ENCODE measurements around the gene MAPKBP1.

DNA sequence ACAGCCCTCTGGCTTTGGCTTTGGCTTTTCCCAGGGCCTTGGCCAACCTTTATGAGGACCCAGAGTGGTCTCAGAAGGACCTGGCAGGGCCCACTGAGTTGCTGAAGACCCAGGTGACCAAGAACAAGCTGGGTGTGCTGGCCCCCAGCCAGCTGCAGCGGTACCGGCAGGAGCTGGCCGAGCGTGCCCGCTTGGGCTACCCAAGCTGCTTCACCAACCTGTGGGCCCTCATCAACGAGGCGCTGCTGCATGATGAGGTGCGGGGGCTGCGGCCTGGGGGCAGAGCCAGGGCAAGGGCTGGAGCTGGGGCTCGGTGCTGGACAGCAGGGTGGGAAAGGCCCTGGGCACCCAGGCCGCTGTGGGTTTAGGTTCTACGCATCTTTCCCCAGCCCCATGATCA, 70.5 kb downstream of the MAPKBP1 start:
- TF ChIP-seq CTCF (IDR thresholded peaks at IDR 0.05) (no peak), EP300 (IDR thresholded peaks at IDR 0.05) (no peak), POLR2AphosphoS5 (IDR thresholded peaks at IDR 0.05) (no peak)
